K562 (cell line): ENCODE data around the gene ANKRD34A. TPM values are rescaled to one million over a fixed set of nuclear protein-coding genes. Genes with fewer than 3 reads are reported as not detected.

Source experiments
- ARID4B ChIP-seq: sonication (generic); formaldehyde crosslinking; IDR thresholded peaks from 2 replicates; pipeline ENCODE4 v1.8.0; 2022; ENCODE audit warnings: mild to moderate bottlenecking, missing genetic modification reagents
- ATF4 ChIP-seq: fragments of 450-650 bp; formaldehyde crosslinking; IDR thresholded peaks from 2 replicates; pipeline ENCODE4 v1.4.0; 2022; ENCODE audit warnings: mild to moderate bottlenecking, moderate library complexity
- CBFB ChIP-seq: sonication (generic); formaldehyde crosslinking; IDR thresholded peaks from 2 replicates; pipeline ENCODE4 v1.4.0; 2020; ENCODE audit warnings: mild to moderate bottlenecking, missing genetic modification reagents
- E2F3 ChIP-seq: fragments of 250-450 bp; sonication (Bioruptor Pico); IDR thresholded peaks from 2 replicates; pipeline ENCODE4 v1.4.0; 2020; ENCODE audit warnings: mild to moderate bottlenecking
- GABPB1 ChIP-seq: sonication (generic); formaldehyde crosslinking; IDR thresholded peaks from 2 replicates; pipeline ENCODE4 v1.8.0; 2022; ENCODE audit warnings: mild to moderate bottlenecking, missing genetic modification reagents
- GTF2B ChIP-seq: IDR thresholded peaks from 2 replicates; pipeline ENCODE4 v1.6.1; 2011; ENCODE audit not compliant: insufficient read length; ENCODE audit errors: extremely low read depth
- HEY1 ChIP-seq: fragments of 250-450 bp; sonication (Bioruptor Pico); IDR thresholded peaks from 2 replicates; pipeline ENCODE4 v1.5.0; 2020; ENCODE audit warnings: mild to moderate bottlenecking, moderate library complexity, borderline replicate concordance
- REST ChIP-seq, 2 experiments: fragments of 450-650 bp; formaldehyde crosslinking in 1 of 2; IDR thresholded peaks; 2 replicates each; pipeline versions ENCODE4 v1.4.0 to v1.6.1; 2014 to 2020; ENCODE audit warnings: mild to moderate bottlenecking in 2 of 2, borderline replicate concordance in 1 of 2, low read depth in 1 of 2
- SMARCC2 ChIP-seq: fragments of 450-650 bp; IDR thresholded peaks from 2 replicates; pipeline ENCODE4 v1.6.1; 2017; ENCODE audit warnings: antibody characterized with exemption, moderate library complexity, mild to moderate bottlenecking, low read depth
- ZNF717 ChIP-seq: fragments of 250-450 bp; sonication (Bioruptor Pico); IDR thresholded peaks from 2 replicates; pipeline ENCODE4 v1.5.0; 2021
- polyA plus RNA-seq, 8 experiments: library from polyadenylated mRNA; depleted of rRNA in 4 of 8; stranded (reverse) in 5 of 8; unstranded in 3 of 8; fragments of >200 nt; fragmentation: Nextera tagmentation in 2 of 8; fragmentation: Illumina TruSeq in 1 of 8; extraction: Ambion mirVana in 2 of 8; extraction: Trizol in 1 of 8; gene quantifications; 2 replicates each; pipeline versions ENCODE4 v1.2.1 to v1.2.3, GENCODE V29; 2011 to 2014; ENCODE audit warnings: inconsistent platforms in 1 of 8, missing spikeins in 1 of 8
- total RNA-seq, 7 experiments: library from RNA; depleted of rRNA in 6 of 7; stranded (reverse); fragments of >200 nt in 6 of 7; fragmentation: Illumina TruSeq in 2 of 7; extraction: Trizol in 2 of 7; gene quantifications; 2 replicates each; pipeline versions ENCODE4 v1.2.1 to v1.2.3, GENCODE V29; 2011 to 2021; ENCODE audit warnings: low replicate concordance in 1 of 7

ANKRD34A gene
- total and polyA plus RNA-seq, 9 of the 15 experiments (the other 6 are each of a cell fraction or from before 2014, with no cell fraction given) = 0.06 to 1.6 (median 0.43) TPM

- TF ChIP-seq ARID4B (no peak), CBFB (no peak), SMARCC2 (no peak), ZNF717 (CRISPR knock-in tag) (no peak), REST (IDR thresholded peaks at IDR 0.05; ENCODE audit: borderline replicate concordance) (no peak), REST (CRISPR knock-in tag; IDR thresholded peaks at IDR 0.05; ENCODE audit: low read depth) (0 out of 2 replicates have a peak, but pooled peaks have one; percentile 23), GTF2B (no peak), GABPB1 (CRISPR knock-in tag) (no peak), ATF4 (CRISPR knock-in tag) (peak; percentile 24; the same call in 1 of the 2 replicates), HEY1 (no peak), E2F3 (CRISPR knock-in tag) (peak; percentile 41; the same call in 1 of the 2 replicates)
Observed at GRCh38 chr1:145990249-145990855, 26.0 kb upstream of the ANKRD34A start (continued).
